Progenitor cell of endocrine pancreas (in vitro differentiated cells): ENCODE data around the gene GALNT15. TPM values are rescaled to one million over a fixed set of nuclear protein-coding genes. Genes with fewer than 3 reads are reported as not detected.

ENCODE experiments used
- DNase-seq: peaks from one replicate; pipeline ENCODE4 v3.0.0; 2021; ENCODE audit warnings: low spot score; ENCODE audit not compliant: unreplicated experiment
- H3K27ac Mint-ChIP-seq: 2 replicates; pipeline ENCODE4 v1.8.0; 2021; ENCODE audit warnings: mild to moderate bottlenecking, moderate library complexity, mixed read lengths
- H3K27me3 Mint-ChIP-seq: 2 replicates; pipeline ENCODE4 v1.8.0; 2021; ENCODE audit warnings: mixed read lengths
- H3K36me3 Mint-ChIP-seq: 2 replicates; pipeline ENCODE4 v1.8.0; 2022; ENCODE audit warnings: mixed read lengths; ENCODE audit not compliant: insufficient read depth
- H3K4me1 Mint-ChIP-seq: 2 replicates; pipeline ENCODE4 v1.8.0; 2021; ENCODE audit warnings: low read depth, mixed read lengths
- H3K4me3 Mint-ChIP-seq: 2 replicates; pipeline ENCODE4 v1.8.0; 2021; ENCODE audit warnings: low read depth, mild to moderate bottlenecking, moderate library complexity, mixed read lengths
- H3K9me3 Mint-ChIP-seq: 2 replicates; pipeline ENCODE4 v1.8.0; 2021; ENCODE audit warnings: low read depth, mixed read lengths
- total RNA-seq: library from RNA; stranded (reverse); gene quantifications from 2 replicates; pipeline ENCODE4 v1.2.1, GENCODE V29; 2021
- TF ChIP-seq, protein P1 (sequence below): fragments of 200-600 bp; sonication (generic); IDR thresholded peaks from one replicate; pipeline ENCODE4 v1.5.0; 2021; ENCODE audit warnings: antibody characterized with exemption, mild to moderate bottlenecking; ENCODE audit not compliant: unreplicated experiment

Gene GALNT15
- total RNA-seq, 1 donor from 2014 or later = 0.46 TPM

GRCh38 chr3:16239780-16240179 is 65.3 kb downstream of the GALNT15 start:
- Mint-ChIP-seq H3K27ac (no peak overlapping the region), H3K4me1 (no peaks in the 10 kb centered on the region), H3K36me3 (no peaks in the 10 kb centered on the region), H3K27me3 (peaks cover 4% of the 10 kb centered on the region), H3K9me3 (no peaks in the 10 kb centered on the region), H3K4me3 (no peak overlapping the region)
- TF ChIP-seq, protein P1, sequence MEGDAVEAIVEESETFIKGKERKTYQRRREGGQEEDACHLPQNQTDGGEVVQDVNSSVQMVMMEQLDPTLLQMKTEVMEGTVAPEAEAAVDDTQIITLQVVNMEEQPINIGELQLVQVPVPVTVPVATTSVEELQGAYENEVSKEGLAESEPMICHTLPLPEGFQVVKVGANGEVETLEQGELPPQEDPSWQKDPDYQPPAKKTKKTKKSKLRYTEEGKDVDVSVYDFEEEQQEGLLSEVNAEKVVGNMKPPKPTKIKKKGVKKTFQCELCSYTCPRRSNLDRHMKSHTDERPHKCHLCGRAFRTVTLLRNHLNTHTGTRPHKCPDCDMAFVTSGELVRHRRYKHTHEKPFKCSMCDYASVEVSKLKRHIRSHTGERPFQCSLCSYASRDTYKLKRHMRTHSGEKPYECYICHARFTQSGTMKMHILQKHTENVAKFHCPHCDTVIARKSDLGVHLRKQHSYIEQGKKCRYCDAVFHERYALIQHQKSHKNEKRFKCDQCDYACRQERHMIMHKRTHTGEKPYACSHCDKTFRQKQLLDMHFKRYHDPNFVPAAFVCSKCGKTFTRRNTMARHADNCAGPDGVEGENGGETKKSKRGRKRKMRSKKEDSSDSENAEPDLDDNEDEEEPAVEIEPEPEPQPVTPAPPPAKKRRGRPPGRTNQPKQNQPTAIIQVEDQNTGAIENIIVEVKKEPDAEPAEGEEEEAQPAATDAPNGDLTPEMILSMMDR = no peak
- no peak for DNase-seq

DNA sequence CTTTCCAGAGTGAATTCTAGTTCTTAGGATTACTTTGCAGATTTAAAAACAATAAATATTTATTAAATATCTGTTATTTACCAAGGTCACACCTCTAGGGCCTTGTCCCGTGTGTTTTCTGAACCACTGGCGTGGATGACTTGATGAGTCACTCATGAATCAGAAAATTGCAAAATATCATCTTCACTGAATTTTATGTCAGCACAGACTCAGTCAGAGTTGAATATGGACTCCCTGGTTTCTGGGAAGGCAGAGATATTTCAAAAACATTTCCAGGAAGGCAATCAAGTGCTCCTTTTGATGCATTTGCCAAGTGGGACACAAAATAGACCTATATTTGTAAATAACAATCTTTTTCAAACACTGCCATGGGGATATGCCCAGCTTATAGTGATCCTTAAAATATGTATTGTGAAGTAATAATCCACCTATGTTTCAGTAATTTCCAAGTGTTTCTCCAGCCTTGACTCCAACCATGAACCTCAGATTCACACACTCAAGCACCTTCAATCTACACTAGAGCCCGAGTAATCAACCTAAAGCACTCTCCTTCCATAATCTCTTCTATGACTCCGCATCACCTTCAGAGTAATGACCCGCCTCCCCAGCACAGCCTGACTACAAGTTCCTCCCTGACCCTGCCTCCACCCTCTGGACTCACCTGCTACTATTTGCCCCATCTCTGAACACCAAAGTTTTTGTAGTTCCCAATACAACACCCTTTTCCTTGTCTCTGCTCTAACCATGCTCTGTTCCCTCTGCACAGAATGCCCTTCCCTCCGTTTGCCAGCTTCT is 65.9 kb downstream of the GALNT15 start:
- H3K4me1 Mint-ChIP-seq = no peaks in the 10 kb centered on the region
- H3K27me3 Mint-ChIP-seq = peaks cover 4% of the 10 kb centered on the region
- H3K27ac Mint-ChIP-seq = no peak overlapping the region
- H3K9me3 Mint-ChIP-seq = no peaks in the 10 kb centered on the region
- no peaks in the 10 kb centered on the region for H3K36me3 Mint-ChIP-seq
- TF ChIP-seq, protein P1 = no peak
- H3K4me3 Mint-ChIP-seq = no peak overlapping the region
- no peak for DNase-seq

GRCh38 chr3:16241225-16241624 is 66.7 kb downstream of the GALNT15 start:
- H3K36me3 Mint-ChIP-seq = no peaks in the 10 kb centered on the region
- H3K9me3 Mint-ChIP-seq = no peaks in the 10 kb centered on the region
- H3K27me3 Mint-ChIP-seq = peaks cover 4% of the 10 kb centered on the region
- H3K4me1 Mint-ChIP-seq = no peaks in the 10 kb centered on the region
- H3K4me3 Mint-ChIP-seq = no peak overlapping the region
- DNase-seq = no peak
- H3K27ac Mint-ChIP-seq = no peak overlapping the region
- TF ChIP-seq, protein P1 = no peak

DNA sequence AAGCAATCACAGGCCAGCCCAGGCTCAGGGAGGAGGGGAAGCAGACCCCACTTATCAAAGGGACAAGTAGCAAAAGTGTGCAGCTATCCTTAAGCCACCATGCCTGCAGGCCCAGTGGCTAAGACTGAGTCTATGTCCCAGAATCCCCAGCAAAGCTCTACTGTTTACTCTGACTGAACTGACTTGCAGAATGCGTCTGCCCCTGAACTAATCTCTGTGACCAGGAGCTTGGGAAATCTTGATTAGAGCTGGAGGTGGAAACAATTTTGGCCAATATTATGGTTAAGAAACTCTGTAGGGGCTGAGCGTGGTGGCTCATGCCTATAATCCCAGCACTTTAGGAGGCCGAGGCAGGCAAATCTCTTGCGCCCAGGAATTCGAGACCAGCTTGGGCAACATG is 67.7 kb downstream of the GALNT15 start:
- DNase-seq = no peak
- Mint-ChIP-seq H3K36me3 (no peaks in the 10 kb centered on the region), H3K27me3 (peaks cover 4% of the 10 kb centered on the region), H3K4me3 (no peak overlapping the region), H3K4me1 (no peaks in the 10 kb centered on the region), H3K9me3 (no peaks in the 10 kb centered on the region), H3K27ac (no peak overlapping the region)
- TF ChIP-seq, protein P1 = no peak

- TF ChIP-seq, protein P1 = no peak
- no peaks in the 10 kb centered on the region for H3K36me3 Mint-ChIP-seq
- no peak for DNase-seq
- no peaks in the 10 kb centered on the region for H3K9me3 Mint-ChIP-seq
- H3K4me3 Mint-ChIP-seq = no peak overlapping the region
- no peak overlapping the region for H3K27ac Mint-ChIP-seq
- H3K27me3 Mint-ChIP-seq = peaks cover 4% of the 10 kb centered on the region
- no peaks in the 10 kb centered on the region for H3K4me1 Mint-ChIP-seq
These were observed 69.4 kb downstream of the GALNT15 start for GRCh38 chr3:16243706-16244490.
